Rectal smooth muscle tissue (tissue), 1 donor: ENCODE measurements around the gene OTUD7B.

Experiments
- H3K27ac ChIP-seq: one replicate; pipeline ENCODE4 v1.7.0; 2013; ENCODE audit warnings: low read depth, low read length, inconsistent platforms
- H3K27me3 ChIP-seq: one replicate; pipeline ENCODE4 v1.7.0; 2013; ENCODE audit warnings: low read length; ENCODE audit not compliant: control insufficient read depth, insufficient read depth
- H3K36me3 ChIP-seq: one replicate; pipeline ENCODE4 v1.7.0; 2013; ENCODE audit warnings: low read length; ENCODE audit not compliant: control insufficient read depth, insufficient read depth
- H3K4me1 ChIP-seq: one replicate; pipeline ENCODE4 v1.7.0; 2013; ENCODE audit warnings: low read length; ENCODE audit not compliant: control insufficient read depth, insufficient read depth
- H3K4me3 ChIP-seq: one replicate; pipeline ENCODE4 v1.7.0; 2013; ENCODE audit warnings: low read length
- H3K9ac ChIP-seq: one replicate; pipeline ENCODE4 v1.7.0; 2013; ENCODE audit warnings: low read length

The OTUD7B gene

DNA sequence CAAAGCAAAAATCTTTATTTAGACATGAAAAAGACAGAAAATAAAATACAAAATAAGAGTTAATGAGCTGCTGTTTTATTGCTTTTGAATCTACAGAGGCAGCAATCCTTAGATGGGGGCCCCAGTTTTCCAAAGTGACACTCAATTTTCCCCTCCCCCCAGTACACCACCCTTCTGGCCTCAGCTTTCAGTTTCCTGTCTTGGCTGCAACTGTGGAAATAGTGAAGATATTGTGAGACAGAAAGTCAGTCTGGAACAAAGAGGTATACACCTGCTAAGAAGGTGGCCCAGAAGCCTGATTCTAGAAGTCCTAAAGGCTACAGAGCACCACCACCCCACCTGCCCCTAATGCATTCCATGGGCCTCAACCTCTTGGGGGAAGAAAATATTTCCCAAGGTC lies 72.8 kb downstream of the OTUD7B start:
- H3K36me3 ChIP-seq, result peaks cover 7% of the 10 kb centered on the region
- H3K27ac ChIP-seq, result peak overlapping the region; percentile 72
- peaks cover 24% of the 10 kb centered on the region for H3K4me1 ChIP-seq
- H3K9ac ChIP-seq, result no peak overlapping the region
- H3K4me3 ChIP-seq, result peak overlapping the region; percentile 25
- H3K27me3 ChIP-seq, result no peaks in the 10 kb centered on the region

DNA sequence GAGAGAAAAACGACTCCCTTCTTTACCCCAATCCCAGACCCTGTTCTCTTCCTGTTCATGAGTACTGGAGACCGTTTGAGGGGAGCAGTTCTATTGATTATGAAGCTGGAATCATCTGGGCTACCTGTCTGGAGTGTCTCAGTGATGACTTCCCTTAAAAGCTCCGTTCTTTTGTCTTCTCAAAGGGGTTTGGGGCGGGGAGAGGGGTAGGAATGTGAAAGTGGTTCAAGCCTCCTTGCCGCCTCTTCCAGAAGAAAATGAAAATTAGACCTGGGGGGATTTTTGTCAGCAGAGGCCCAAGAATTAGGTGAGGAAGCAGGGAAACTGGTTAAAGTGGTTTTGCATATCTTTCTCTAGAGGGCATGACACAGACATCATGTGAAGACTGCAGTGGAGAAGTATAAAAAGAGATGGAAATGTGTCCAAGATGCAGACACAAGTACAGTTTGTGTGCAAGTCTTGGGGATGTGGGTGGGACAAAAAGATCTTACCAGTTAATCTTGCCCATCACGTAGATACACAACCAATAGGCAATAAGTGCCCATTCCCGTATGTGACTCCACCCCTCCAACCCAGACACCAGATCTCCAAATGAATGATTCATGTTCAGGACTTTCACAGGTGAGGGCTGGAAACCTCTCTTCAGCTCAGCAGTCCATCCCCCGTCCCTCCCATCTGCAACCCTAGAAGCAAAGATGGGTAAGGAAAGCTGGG lies 73.4 kb downstream of the OTUD7B start:
- Histone ChIP-seq H3K27ac (peak overlapping the region; percentile 72), H3K27me3 (no peaks in the 10 kb centered on the region), H3K9ac (peak overlapping the region; percentile 17), H3K4me3 (peak overlapping the region; percentile 95), H3K36me3 (peaks cover 7% of the 10 kb centered on the region), H3K4me1 (peaks cover 24% of the 10 kb centered on the region)

DNA sequence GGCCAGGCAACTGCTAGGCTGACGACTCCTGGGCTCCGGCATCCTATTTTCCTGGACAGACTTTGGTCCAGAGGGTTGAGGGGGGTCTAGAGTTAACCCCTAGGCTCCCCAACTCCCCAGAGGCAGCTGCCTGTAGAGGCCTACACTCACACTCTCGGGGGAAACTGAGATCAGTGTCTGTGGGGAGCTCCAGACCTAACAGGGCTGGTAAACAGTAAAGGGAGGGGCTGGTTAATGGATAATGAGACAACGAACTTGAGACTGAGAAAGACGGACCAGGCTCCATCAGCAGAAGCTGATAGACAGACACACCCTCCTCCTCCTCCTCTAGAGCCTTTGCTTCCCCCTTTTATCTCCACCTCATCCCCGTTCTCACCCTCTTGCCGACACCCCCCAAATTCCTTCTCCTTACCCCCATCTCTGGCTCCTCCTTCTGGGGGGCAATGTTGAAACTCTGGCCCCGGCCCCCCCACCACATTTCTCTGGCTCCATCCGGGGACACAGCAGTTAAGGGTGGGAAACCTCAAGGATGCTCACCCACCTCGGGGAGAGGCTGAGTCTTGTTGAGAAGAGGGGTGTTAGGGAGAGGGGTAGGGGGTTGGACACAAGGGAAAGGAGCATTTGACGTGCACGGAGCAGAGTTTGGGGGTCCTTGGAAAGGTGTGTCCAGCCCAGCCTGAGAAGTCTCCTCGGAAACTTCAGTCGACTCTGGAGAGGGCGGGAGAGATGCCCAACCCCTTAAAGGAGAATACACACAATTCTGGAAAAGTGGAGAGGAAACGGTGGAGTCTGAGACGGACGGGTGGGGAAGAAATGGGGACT lies 74.1 kb downstream of the OTUD7B start, which contains the start of gene MTMR11:
Gene MTMR11 (minus strand): TSS at position 710 of the 822 bp plus-strand sequence. CDS start 232 bp downstream, at position 478.
- Histone ChIP-seq H3K36me3 (peaks cover 10% of the 10 kb centered on the region), H3K4me3 (peak within 1 kb of the TSS; percentile 95), H3K27me3 (no peaks in the 10 kb centered on the region), H3K27ac (peak within 1 kb of the TSS; percentile 72), H3K9ac (peak within 1 kb of the TSS; percentile 88), H3K4me1 (peaks cover 24% of the 10 kb centered on the region)

DNA sequence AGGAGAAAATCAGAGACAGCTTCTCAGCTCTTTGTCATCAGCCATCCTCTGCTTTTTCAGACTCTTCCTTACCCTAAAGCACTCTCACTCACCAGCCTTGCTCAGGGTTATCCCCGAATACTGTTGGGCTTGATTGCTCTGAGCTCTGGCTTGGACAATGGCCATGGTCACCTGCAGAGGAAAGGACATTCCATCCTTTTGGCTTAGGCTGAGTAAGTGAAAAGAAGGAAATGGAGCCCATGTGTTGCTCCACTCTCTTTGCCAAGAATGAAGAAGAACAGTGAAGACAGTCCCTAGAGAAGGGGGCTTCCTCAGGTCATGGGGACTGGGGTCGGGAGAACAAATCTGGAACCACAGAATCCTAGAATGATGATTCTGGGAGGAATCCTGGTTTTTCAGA lies 76.2 kb downstream of the OTUD7B start:
- Histone ChIP-seq H3K27me3 (no peaks in the 10 kb centered on the region), H3K4me1 (peaks cover 22% of the 10 kb centered on the region), H3K27ac (no peak overlapping the region), H3K9ac (no peak overlapping the region), H3K4me3 (peak overlapping the region; percentile 40), H3K36me3 (peaks cover 22% of the 10 kb centered on the region)

DNA sequence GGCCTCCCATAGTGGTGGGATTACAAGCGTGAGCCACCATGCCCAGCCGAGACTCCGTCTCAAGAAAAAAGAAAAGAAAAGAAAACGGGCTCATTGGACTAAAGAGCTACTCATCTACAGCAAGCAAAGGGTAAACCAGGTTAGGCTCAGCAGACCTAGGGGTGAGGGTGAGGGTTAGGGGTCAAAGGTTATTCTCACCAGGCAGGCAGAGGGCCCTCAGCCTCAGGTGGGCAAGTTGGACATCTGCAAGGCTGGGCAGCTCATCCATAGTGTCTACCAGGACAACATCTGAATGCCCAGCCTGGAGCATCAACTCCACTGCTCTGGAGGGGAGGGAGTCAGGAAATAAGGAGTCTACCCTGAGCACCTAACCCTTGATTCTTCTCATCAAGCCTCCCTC lies 77.3 kb downstream of the OTUD7B start:
- peak overlapping the region; percentile 22 for H3K4me3 ChIP-seq
- peaks cover 24% of the 10 kb centered on the region for H3K36me3 ChIP-seq
- no peak overlapping the region for H3K27ac ChIP-seq
- H3K4me1 ChIP-seq, result peaks cover 20% of the 10 kb centered on the region
- no peaks in the 10 kb centered on the region for H3K27me3 ChIP-seq
- no peak overlapping the region for H3K9ac ChIP-seq

DNA sequence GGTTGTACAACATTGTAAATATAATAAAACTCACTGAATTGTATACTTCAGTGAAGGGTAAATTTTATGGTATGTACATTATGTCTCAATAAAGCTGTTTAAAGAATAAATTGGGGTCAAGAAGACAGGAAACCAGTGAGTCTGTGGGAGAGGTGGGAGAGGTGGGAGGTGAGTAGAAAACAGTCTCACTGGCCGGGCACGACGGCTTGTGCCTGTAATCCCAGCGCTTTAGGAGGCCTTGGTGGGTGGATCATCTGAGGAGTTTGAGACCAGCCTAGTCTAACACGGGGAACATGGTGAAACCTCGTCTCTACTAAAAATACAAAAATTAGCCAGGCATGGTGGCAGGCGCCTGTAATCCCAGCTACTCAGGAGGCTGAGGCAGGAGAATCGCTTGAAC lies 78.1 kb downstream of the OTUD7B start:
- H3K36me3 ChIP-seq, result peaks cover 24% of the 10 kb centered on the region
- H3K27ac ChIP-seq, result no peak overlapping the region
- H3K4me1 ChIP-seq, result peaks cover 14% of the 10 kb centered on the region

DNA sequence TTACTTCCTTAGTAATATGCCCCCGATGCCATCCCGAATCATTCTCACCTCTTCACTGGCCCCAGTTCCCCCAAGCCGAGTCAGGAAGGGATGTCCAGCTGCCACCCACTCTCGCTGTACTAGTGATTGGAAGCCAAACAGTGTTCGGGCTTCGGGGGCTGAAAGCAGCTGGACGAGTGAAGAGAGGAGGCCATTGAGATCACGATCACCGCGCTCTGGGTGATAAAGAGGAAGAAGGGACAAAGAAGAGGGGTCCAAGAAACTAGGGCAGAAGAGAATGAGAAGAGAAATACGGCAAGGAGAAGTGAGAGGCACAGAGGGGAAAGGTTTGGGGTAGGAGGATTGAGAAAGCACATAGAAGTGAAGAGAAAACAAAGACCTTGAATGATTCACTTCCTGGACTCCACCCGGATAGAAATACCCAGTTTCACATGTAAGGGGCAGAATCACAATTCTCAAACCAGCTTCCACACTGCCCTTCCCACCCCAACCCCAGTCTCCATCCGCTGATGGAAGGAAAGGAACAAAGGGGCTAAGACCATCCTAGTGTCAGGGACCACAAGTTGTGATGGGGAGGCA lies 79.2 kb downstream of the OTUD7B start:
- peaks cover 25% of the 10 kb centered on the region for H3K36me3 ChIP-seq
- no peak overlapping the region for H3K27ac ChIP-seq
- H3K4me1 ChIP-seq, result peaks cover 20% of the 10 kb centered on the region
- H3K9ac ChIP-seq, result no peak overlapping the region
- H3K4me3 ChIP-seq, result peak overlapping the region; percentile 11
- no peaks in the 10 kb centered on the region for H3K27me3 ChIP-seq

More for the DNA sequence above, 78.1 kb downstream of the OTUD7B start:
- H3K9ac ChIP-seq, result no peak overlapping the region
- H3K27me3 ChIP-seq, result no peaks in the 10 kb centered on the region
- H3K4me3 ChIP-seq, result no peak overlapping the region

DNA sequence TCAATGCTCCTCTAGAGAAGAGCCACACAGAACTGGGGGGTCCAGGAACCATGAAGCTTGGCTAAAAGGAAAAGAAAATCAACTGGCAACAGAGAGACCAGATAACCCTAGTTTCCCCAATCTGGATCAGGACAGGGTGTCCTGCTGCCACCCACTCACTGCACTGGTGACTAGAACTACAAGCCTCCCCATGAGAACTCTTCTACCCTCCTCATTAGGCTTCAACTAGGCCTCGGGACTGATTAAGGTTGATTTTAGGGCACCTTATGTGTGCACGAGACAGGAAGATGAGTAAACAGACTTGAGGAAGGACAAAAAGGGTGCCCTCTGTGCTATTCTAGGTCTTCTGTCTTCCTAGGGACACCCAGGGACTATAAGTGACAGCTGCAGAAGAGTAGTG lies 80.7 kb downstream of the OTUD7B start:
- no peak overlapping the region for H3K9ac ChIP-seq
- no peak overlapping the region for H3K4me3 ChIP-seq
- peaks cover 16% of the 10 kb centered on the region for H3K4me1 ChIP-seq
- H3K27ac ChIP-seq, result no peak overlapping the region
- peaks cover 39% of the 10 kb centered on the region for H3K36me3 ChIP-seq
- no peaks in the 10 kb centered on the region for H3K27me3 ChIP-seq

DNA sequence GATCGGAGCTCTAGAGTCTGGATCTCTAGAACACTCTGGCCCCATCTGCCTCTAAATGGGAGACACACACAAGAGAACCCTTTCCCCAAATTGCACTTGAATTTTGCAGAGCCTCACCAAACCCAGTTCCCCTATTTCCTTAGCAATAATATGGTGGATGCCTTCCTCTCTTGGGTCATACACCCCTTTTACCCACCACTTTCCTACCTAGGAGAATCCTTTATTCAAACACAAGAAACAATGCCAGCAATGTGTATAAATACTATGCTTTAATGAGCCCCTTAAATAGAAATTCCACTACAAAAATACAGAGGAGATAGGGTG lies 82.2 kb downstream of the OTUD7B start:
- Histone ChIP-seq H3K9ac (peak overlapping the region; percentile 84), H3K4me1 (peaks cover 16% of the 10 kb centered on the region), H3K27me3 (no peaks in the 10 kb centered on the region), H3K36me3 (peaks cover 43% of the 10 kb centered on the region), H3K4me3 (peak overlapping the region; percentile 97), H3K27ac (peak overlapping the region; percentile 96)

DNA sequence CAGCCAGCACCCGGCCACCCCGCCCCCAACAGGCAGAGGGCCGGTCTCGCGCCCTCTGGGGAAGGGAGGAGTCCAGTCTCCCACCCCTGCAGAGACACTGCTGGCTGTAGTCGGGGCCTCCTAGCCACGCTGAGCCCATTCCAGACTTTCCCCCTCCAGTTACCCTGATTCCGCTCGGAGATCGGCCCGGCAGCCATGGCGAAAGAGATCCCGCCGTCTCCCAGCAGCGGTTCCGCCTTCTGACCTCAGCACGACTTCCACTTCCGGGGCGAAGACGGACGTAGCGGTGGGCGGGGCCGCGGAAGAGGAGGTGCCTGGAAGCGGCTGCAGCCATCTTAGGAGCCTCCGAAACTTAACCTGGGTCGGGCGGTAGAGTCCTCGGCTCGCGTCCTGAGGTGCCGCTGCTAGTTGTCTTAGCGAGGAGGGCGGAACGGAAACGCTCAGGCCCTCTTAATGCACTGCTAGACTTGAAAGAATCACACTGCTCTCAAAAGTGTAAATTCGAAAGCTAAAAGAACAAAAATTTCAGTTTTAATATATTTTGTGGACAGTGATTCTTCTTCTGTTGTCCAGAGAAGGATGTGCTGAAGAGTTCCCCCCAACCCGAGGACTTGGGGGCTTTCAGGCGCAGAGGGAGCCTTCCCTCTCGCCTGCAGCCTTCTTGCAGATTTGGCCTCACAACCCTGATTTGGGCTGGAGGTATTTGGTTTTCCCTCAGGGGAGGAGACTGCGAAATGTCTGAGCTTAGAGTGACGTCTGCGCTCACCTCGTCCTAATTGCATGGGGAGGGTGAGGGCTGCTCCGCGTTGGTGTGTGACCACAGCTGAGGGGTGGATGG lies 82.7 kb downstream of the OTUD7B start, which contains the start of gene SF3B4:
Gene SF3B4 (minus strand): TSS at position 241 of the 838 bp plus-strand sequence. CDS start 44 bp downstream, at position 197.
- Histone ChIP-seq H3K27ac (peak within 1 kb of the TSS; percentile 96), H3K36me3 (peaks cover 46% of the 10 kb centered on the region), H3K9ac (peak within 1 kb of the TSS; percentile 84), H3K4me3 (peak within 1 kb of the TSS; percentile 97), H3K27me3 (no peaks in the 10 kb centered on the region), H3K4me1 (peaks cover 16% of the 10 kb centered on the region)

DNA sequence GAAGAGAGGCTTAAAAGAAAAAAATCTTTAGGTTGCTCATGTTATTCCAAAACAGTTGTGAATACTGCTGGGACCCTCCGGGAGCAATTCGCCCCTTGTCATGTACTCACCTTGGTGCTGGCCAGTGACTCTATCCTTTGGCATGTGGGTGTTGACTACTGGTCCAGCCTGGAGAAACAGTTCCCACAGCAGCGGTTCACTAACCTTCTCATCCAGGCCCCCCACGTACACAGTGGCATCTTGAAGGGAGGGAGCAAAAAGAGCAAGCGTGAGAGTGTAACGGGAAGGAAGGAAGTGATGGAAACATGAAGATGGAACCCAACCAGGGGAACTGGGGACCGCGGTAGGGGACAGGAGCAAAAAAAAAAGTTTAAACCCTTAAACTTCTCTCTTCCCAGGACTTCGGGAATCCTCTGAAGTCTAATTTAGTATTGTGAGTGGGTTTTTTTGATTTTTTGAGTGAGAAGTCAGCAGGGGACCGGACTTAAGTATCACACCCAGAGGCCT lies 83.4 kb downstream of the OTUD7B start:
- Histone ChIP-seq H3K4me1 (peaks cover 16% of the 10 kb centered on the region), H3K4me3 (peak overlapping the region; percentile 97), H3K27me3 (no peaks in the 10 kb centered on the region), H3K27ac (peak overlapping the region; percentile 96), H3K9ac (peak overlapping the region; percentile 71), H3K36me3 (peaks cover 48% of the 10 kb centered on the region)
